A673 (cell line): ENCODE data around the gene FAM229B.

Experiments used
- EZH2 ChIP-seq: fragments of 200-600 bp; sonication (generic); IDR thresholded peaks from 2 replicates; pipeline ENCODE4 v1.6.1; 2017; ENCODE audit warnings: borderline replicate concordance, low read depth, mild to moderate bottlenecking, mixed read lengths, antibody characterized with exemption, low read length; ENCODE audit not compliant: poor library complexity, severe bottlenecking
- TF ChIP-seq, protein P1 (sequence below): fragments of 300-800, 200-600 bp; sonication (generic); conservative IDR thresholded peaks from 2 replicates; pipeline ENCODE4 v1.5.1; 2017; ENCODE audit warnings: low read depth, mild to moderate bottlenecking, antibody characterized with exemption, low read length, moderate library complexity, mixed read lengths

DNA sequence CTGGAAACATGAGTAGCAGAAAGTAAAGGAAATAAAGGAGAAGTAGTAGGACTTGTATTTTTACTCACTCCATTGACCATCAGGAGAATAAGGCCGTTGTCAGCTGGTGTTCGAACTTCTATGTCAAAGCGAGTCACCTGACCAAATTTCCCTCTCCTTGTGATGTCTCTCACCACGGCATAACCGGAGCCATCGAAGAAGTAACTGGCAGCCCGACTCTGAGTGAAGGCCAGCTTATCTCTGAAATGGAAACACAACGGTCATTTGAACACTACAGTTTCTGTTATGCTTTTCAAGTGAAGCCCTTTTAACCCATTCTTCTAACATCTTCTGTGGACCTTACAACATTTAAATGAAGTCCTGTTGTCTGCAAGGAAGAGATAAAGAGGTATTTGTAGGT is 51.7 kb downstream of the FAM229B start:
- TF ChIP-seq, protein P1, sequence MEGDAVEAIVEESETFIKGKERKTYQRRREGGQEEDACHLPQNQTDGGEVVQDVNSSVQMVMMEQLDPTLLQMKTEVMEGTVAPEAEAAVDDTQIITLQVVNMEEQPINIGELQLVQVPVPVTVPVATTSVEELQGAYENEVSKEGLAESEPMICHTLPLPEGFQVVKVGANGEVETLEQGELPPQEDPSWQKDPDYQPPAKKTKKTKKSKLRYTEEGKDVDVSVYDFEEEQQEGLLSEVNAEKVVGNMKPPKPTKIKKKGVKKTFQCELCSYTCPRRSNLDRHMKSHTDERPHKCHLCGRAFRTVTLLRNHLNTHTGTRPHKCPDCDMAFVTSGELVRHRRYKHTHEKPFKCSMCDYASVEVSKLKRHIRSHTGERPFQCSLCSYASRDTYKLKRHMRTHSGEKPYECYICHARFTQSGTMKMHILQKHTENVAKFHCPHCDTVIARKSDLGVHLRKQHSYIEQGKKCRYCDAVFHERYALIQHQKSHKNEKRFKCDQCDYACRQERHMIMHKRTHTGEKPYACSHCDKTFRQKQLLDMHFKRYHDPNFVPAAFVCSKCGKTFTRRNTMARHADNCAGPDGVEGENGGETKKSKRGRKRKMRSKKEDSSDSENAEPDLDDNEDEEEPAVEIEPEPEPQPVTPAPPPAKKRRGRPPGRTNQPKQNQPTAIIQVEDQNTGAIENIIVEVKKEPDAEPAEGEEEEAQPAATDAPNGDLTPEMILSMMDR = no peak
- TF ChIP-seq EZH2 = no peak
